ENCODE measurements around the gene RPUSD1. TPM values are rescaled to one million over a fixed set of nuclear protein-coding genes. Genes with fewer than 3 reads are reported as not detected.

RPUSD1 gene
- total RNA-seq, 1 donor from 2014 or later: 28.5 TPM

- H3K4me3 Mint-ChIP-seq (ENCODE audit: unreplicated experiment): no peak overlapping the region
- no peak for DNase-seq
- no peak overlapping the region for H3K27ac Mint-ChIP-seq (ENCODE audit: unreplicated experiment)
- no peak for TF ChIP-seq CTCF (IDR thresholded peaks at IDR 0.05; ENCODE audit: partially characterized antibody, unreplicated experiment)
- H3K9me3 Mint-ChIP-seq (ENCODE audit: unreplicated experiment): no peaks in the 10 kb centered on the region
- peaks cover 2% of the 10 kb centered on the region for H3K27me3 Mint-ChIP-seq (ENCODE audit: unreplicated experiment)
- no peaks in the 10 kb centered on the region for H3K36me3 Mint-ChIP-seq (ENCODE audit: unreplicated experiment)
- H3K4me1 Mint-ChIP-seq (ENCODE audit: low read depth, unreplicated experiment): no peaks in the 10 kb centered on the region
Observed at GRCh38 chr16:766008-766819, 22.0 kb downstream of the RPUSD1 start.

GRCh38 chr16:765488-765865 is 22.7 kb downstream of the RPUSD1 start:
- peaks cover 2% of the 10 kb centered on the region for H3K27me3 Mint-ChIP-seq (ENCODE audit: unreplicated experiment)
- DNase-seq: no peak
- H3K4me1 Mint-ChIP-seq (ENCODE audit: low read depth, unreplicated experiment): no peaks in the 10 kb centered on the region
- no peak for TF ChIP-seq CTCF (IDR thresholded peaks at IDR 0.05; ENCODE audit: partially characterized antibody, unreplicated experiment)
- no peak overlapping the region for H3K4me3 Mint-ChIP-seq (ENCODE audit: unreplicated experiment)
- no peak overlapping the region for H3K27ac Mint-ChIP-seq (ENCODE audit: unreplicated experiment)
- H3K9me3 Mint-ChIP-seq (ENCODE audit: unreplicated experiment): no peaks in the 10 kb centered on the region
- H3K36me3 Mint-ChIP-seq (ENCODE audit: unreplicated experiment): no peaks in the 10 kb centered on the region

- Mint-ChIP-seq H3K27me3 (ENCODE audit: unreplicated experiment) (peaks cover 2% of the 10 kb centered on the region), H3K9me3 (ENCODE audit: unreplicated experiment) (no peaks in the 10 kb centered on the region), H3K36me3 (ENCODE audit: unreplicated experiment) (no peaks in the 10 kb centered on the region), H3K4me3 (ENCODE audit: unreplicated experiment) (no peak overlapping the region), H3K27ac (ENCODE audit: unreplicated experiment) (no peak overlapping the region), H3K4me1 (ENCODE audit: low read depth, unreplicated experiment) (no peaks in the 10 kb centered on the region)
- TF ChIP-seq CTCF (IDR thresholded peaks at IDR 0.05; ENCODE audit: partially characterized antibody, unreplicated experiment): no peak
- DNase-seq: no peak
Observed at GRCh38 chr16:764848-765487, 23.2 kb downstream of the RPUSD1 start.

- TF ChIP-seq CTCF (IDR thresholded peaks at IDR 0.05; ENCODE audit: partially characterized antibody, unreplicated experiment): no peak
- no peak for DNase-seq
- H3K4me3 Mint-ChIP-seq (ENCODE audit: unreplicated experiment): no peak overlapping the region
- no peaks in the 10 kb centered on the region for H3K9me3 Mint-ChIP-seq (ENCODE audit: unreplicated experiment)
- no peak overlapping the region for H3K27ac Mint-ChIP-seq (ENCODE audit: unreplicated experiment)
- H3K27me3 Mint-ChIP-seq (ENCODE audit: unreplicated experiment): peaks cover 5% of the 10 kb centered on the region
- no peaks in the 10 kb centered on the region for H3K4me1 Mint-ChIP-seq (ENCODE audit: low read depth, unreplicated experiment)
- no peaks in the 10 kb centered on the region for H3K36me3 Mint-ChIP-seq (ENCODE audit: unreplicated experiment)
Observed at GRCh38 chr16:764184-764750, 23.9 kb downstream of the RPUSD1 start.

All from glutamatergic neuron (in vitro differentiated cells).